Lung (tissue), 12 donors: ENCODE results near the gene TM2D1. TPM values are rescaled to one million over a fixed set of nuclear protein-coding genes. Genes with fewer than 3 reads are reported as not detected.

Source experiments
- ATAC-seq: fragments of 200-7000 bp; cut with Tn5 transposase; one replicate; pipeline ENCODE4 v1.9.1; 2020; ENCODE audit warnings: moderate number of reproducible peaks; ENCODE audit not compliant: insufficient read depth, low FRiP score
- DNase-seq, 3 donors: peaks; one replicate each; pipeline ENCODE4 v3.0.0-alpha.2; 2013 to 2017
- H3K27ac ChIP-seq, 2 donors: one replicate each; pipeline ENCODE4 v1.5.1; 2013; ENCODE audit warnings: mild to moderate bottlenecking in 2 of 2, moderate library complexity in 2 of 2, control low read depth in 1 of 2, inconsistent platforms in 1 of 2, low read depth in 1 of 2, low read length in 1 of 2
- H3K27me3 ChIP-seq, 3 donors: one replicate each; pipeline ENCODE4 v1.5.1; 2013; ENCODE audit warnings: low read length in 2 of 3; ENCODE audit not compliant: control insufficient read depth in 3 of 3, insufficient read depth in 3 of 3
- H3K36me3 ChIP-seq, 4 donors: one replicate each; pipeline ENCODE4 v1.5.1; 2013; ENCODE audit warnings: low read length in 4 of 4, mild to moderate bottlenecking in 1 of 4, moderate library complexity in 1 of 4; ENCODE audit not compliant: control insufficient read depth in 4 of 4, insufficient read depth in 4 of 4
- H3K4me1 ChIP-seq, 5 donors: one replicate each; pipeline ENCODE4 v1.5.1; 2013; ENCODE audit warnings: low read length in 5 of 5, mild to moderate bottlenecking in 2 of 5, moderate library complexity in 1 of 5; ENCODE audit not compliant: control insufficient read depth in 5 of 5, insufficient read depth in 5 of 5
- H3K4me3 ChIP-seq: one replicate; pipeline ENCODE4 v1.5.1; 2013; ENCODE audit warnings: mild to moderate bottlenecking, control low read depth, moderate library complexity
- H3K9ac ChIP-seq, 2 donors: one replicate each; pipeline ENCODE4 v1.5.1; 2013; ENCODE audit warnings: low read length in 2 of 2, control low read depth in 1 of 2; ENCODE audit not compliant: insufficient read depth in 1 of 2
- H3K9me3 ChIP-seq, 4 donors: one replicate each; pipeline ENCODE4 v1.5.1; 2013; ENCODE audit warnings: low read length in 3 of 4, mild to moderate bottlenecking in 1 of 4, moderate library complexity in 1 of 4; ENCODE audit not compliant: control insufficient read depth in 4 of 4, insufficient read depth in 3 of 4
- CTCF ChIP-seq: IDR thresholded peaks from 2 replicates; pipeline ENCODE4 v1.5.1; 2012; ENCODE audit warnings: mild to moderate bottlenecking; ENCODE audit errors: control extremely low read depth, extremely low read depth
- WGBS, 2 donors: extraction: QIAGEN DNeasy Blood & Tissue Kit; methylation state at CpG; one replicate each; pipeline ENCODE4 v1.1.7; 2013; 5-methylcytosine and 5-hydroxymethylcytosine counted together
- polyA plus RNA-seq, 2 donors: library from polyadenylated mRNA; stranded (reverse); fragments of 200-250 nt; gene quantifications; one replicate each; pipeline ENCODE4 v1.2.1, GENCODE V29; 2013
- total RNA-seq, 2 donors: library from RNA; depleted of rRNA in 1 of 2; stranded (reverse); fragments of >200 nt in 1 of 2; gene quantifications; one replicate each; pipeline ENCODE4 v1.2.1, GENCODE V29; 2014 to 2021
- donor health status: control.
- donor health status: control.
- donor health status: Bipolar disorder and iron deficiency.
- donor health status: healthy.
- donor health status: DM: yes; HTN: yes; CAD: no.

The TM2D1 gene
- total and polyA plus RNA-seq, 4 donors, result 15.8 to 94.3 (median 33.7) TPM

- H3K9me3 ChIP-seq, result no peaks in the 10 kb centered on the region
These were observed 24.6 kb upstream of the TM2D1 start for GRCh38 chr1:61749574-61749973.

GRCh38 chr1:61748566-61748965, 23.6 kb upstream of the TM2D1 start:
- no peaks in the 10 kb centered on the region for H3K27me3 ChIP-seq
- H3K36me3 ChIP-seq, result no peaks in the 10 kb centered on the region
- no peak overlapping the region for H3K9ac ChIP-seq
- no peak for ATAC-seq
- WGBS, 2 donors, result 97 to 98% methylated on average over 4 of the region's 4 CpGs
- H3K4me3 ChIP-seq, result no peak overlapping the region
- peaks cover 0 to 6% (median 4%) of the 10 kb centered on the region in 5 donors for H3K4me1 ChIP-seq
- TF ChIP-seq CTCF, result no peak
- no peaks in the 10 kb centered on the region for H3K9me3 ChIP-seq
- DNase-seq, result no peak
- no peak overlapping the region for H3K27ac ChIP-seq

More at GRCh38 chr1:61749574-61749973, 24.6 kb upstream of the TM2D1 start:
- ATAC-seq (no peak), DNase-seq (no peak)
- Histone ChIP-seq H3K27me3 (no peaks in the 10 kb centered on the region), H3K4me3 (no peak overlapping the region), H3K27ac (no peak overlapping the region), H3K9ac (no peak overlapping the region), H3K4me1 (peaks cover 0 to 4% (median 0%) of the 10 kb centered on the region in 5 donors), H3K36me3 (no peaks in the 10 kb centered on the region)
- 94 to 95% methylated on average over 2 of the region's 2 CpGs for WGBS, 2 donors
- no peak for TF ChIP-seq CTCF

GRCh38 chr1:61746813-61747212, 21.9 kb upstream of the TM2D1 start:
- DNase-seq (peak in 2 of 3 donors; percentile 14 to 39), ATAC-seq (no peak)
- Histone ChIP-seq H3K27ac (no peak overlapping the region), H3K9ac (no peak overlapping the region), H3K27me3 (no peaks in the 10 kb centered on the region), H3K9me3 (no peaks in the 10 kb centered on the region), H3K4me1 (peaks cover 0 to 10% (median 4%) of the 10 kb centered on the region in 5 donors), H3K36me3 (no peaks in the 10 kb centered on the region), H3K4me3 (no peak overlapping the region)
- 29 to 78% methylated on average over 1 of the region's 1 CpG for WGBS, 2 donors
- no peak for TF ChIP-seq CTCF
